BLaER1 treated with 17β-estradiol and CSF1 and Interleukin-3, amounts not matched to agents 10 nM and 100 nM (cell line): Measurements from ENCODE around the gene ATP7A.
"Not testable (repeated sequence)": the region's sequence is repeated elsewhere in the genome, so short reads cannot be mapped to it uniquely, and the experiment has no call there.

ENCODE experiments used
- H3K27ac ChIP-seq, 11 experiments: shearing (Covaris generic); formaldehyde crosslinking; 2 replicates each; pipeline ENCODE4 v1.8.1; 2022
- H3K27me3 ChIP-seq, 11 experiments: shearing (Covaris generic); formaldehyde crosslinking; 2 replicates each; pipeline ENCODE4 v1.8.1; 2022
- H3K36me3 ChIP-seq, 11 experiments: shearing (Covaris generic); formaldehyde crosslinking; 2 replicates each; pipeline ENCODE4 v1.8.1; 2022
- H3K4me1 ChIP-seq, 10 experiments: shearing (Covaris generic); formaldehyde crosslinking; 2 replicates each; pipeline ENCODE4 v1.8.1; 2022
- H3K4me2 ChIP-seq, 11 experiments: shearing (Covaris generic); formaldehyde crosslinking; 2 replicates each; pipeline ENCODE4 v1.8.1; 2022
- H3K4me3 ChIP-seq, 10 experiments: shearing (Covaris generic); formaldehyde crosslinking; 2 replicates each; pipeline ENCODE4 v1.8.1; 2022
- H3K9ac ChIP-seq, 11 experiments: shearing (Covaris generic); formaldehyde crosslinking; 2 replicates each; pipeline ENCODE4 v1.8.1; 2022
- H3K9me3 ChIP-seq, 11 experiments: shearing (Covaris generic); formaldehyde crosslinking; replicated peaks in 1 of 11; 2 replicates each; pipeline ENCODE4 v1.8.1; 2022
- H4K20me1 ChIP-seq, 11 experiments: shearing (Covaris generic); formaldehyde crosslinking; 2 replicates each; pipeline ENCODE4 v1.8.1; 2022
- Cebpa-rat ChIP-seq, 11 experiments: shearing (Covaris generic); IDR thresholded peaks; 2 replicates each; pipeline ENCODE4 v1.8.1; 2022

The ATP7A gene

GRCh38 chrX:77930581-77930980 lies 20.1 kb downstream of the ATP7A start:
- no peak overlapping the region for H3K9ac ChIP-seq
- TF ChIP-seq Cebpa-rat (IDR thresholded peaks at IDR 0.05): no peak
- H3K9me3 ChIP-seq: peaks cover 6 to 26% (median 16%) of the 10 kb centered on the region in 11 experiments; a peak in 16 of 22 replicates
- H3K27me3 ChIP-seq: peaks cover 19 to 60% (median 43%) of the 10 kb centered on the region in 11 experiments; a peak in 21 of 22 replicates
- H4K20me1 ChIP-seq: peaks cover 0 to 6% (median 0%) of the 10 kb centered on the region in 11 experiments; a peak in 2 of 22 replicates
- no peak overlapping the region for H3K4me2 ChIP-seq
- 0 out of 22 replicates have a peak, but pooled peaks cover 0 to 6% (median 0%) of the 10 kb centered on the region in 11 experiments for H3K36me3 ChIP-seq
- no peak overlapping the region for H3K27ac ChIP-seq
- peaks cover 0 to 13% (median 0%) of the 10 kb centered on the region in 10 experiments; a peak in 4 of 20 replicates for H3K4me1 ChIP-seq
- no peak overlapping the region for H3K4me3 ChIP-seq

- Histone ChIP-seq H3K27me3 (peaks cover 14 to 57% (median 35%) of the 10 kb centered on the region in 11 experiments; a peak in 19 of 22 replicates), H4K20me1 (0 out of 22 replicates have a peak, but pooled peaks cover 0 to 6% (median 0%) of the 10 kb centered on the region in 11 experiments), H3K9ac (no peak overlapping the region), H3K36me3 (no peaks in the 10 kb centered on the region), H3K4me1 (peaks cover 0 to 12% (median 0%) of the 10 kb centered on the region in 10 experiments; a peak in 1 of 20 replicates), H3K4me3 (no peak overlapping the region), H3K27ac (no peak overlapping the region), H3K9me3 (peaks cover 0 to 16% (median 8%) of the 10 kb centered on the region in 11 experiments; a peak in 13 of 22 replicates), H3K4me2 (no peak overlapping the region)
- TF ChIP-seq Cebpa-rat (IDR thresholded peaks at IDR 0.05): no peak
Measured at GRCh38 chrX:77935886-77936285, 25.4 kb downstream of the ATP7A start.

- Histone ChIP-seq H3K9ac (no peak overlapping the region), H3K27me3 (peaks cover 14 to 58% (median 36%) of the 10 kb centered on the region in 11 experiments; a peak in 19 of 22 replicates), H3K4me2 (no peak overlapping the region), H3K27ac (no peak overlapping the region), H3K4me3 (no peak overlapping the region), H3K36me3 (no peaks in the 10 kb centered on the region), H3K4me1 (peaks cover 0 to 12% (median 0%) of the 10 kb centered on the region in 10 experiments; a peak in 1 of 20 replicates), H3K9me3 (peaks cover 0 to 13% (median 8%) of the 10 kb centered on the region in 11 experiments; a peak in 13 of 22 replicates), H4K20me1 (0 out of 22 replicates have a peak, but pooled peaks cover 0 to 6% (median 0%) of the 10 kb centered on the region in 11 experiments)
- no peak for TF ChIP-seq Cebpa-rat (IDR thresholded peaks at IDR 0.05)
Measured at GRCh38 chrX:77936299-77936698, 25.8 kb downstream of the ATP7A start.

GRCh38 chrX:77937291-77937690 lies 26.8 kb downstream of the ATP7A start:
- peaks cover 14 to 68% (median 43%) of the 10 kb centered on the region in 11 experiments; a peak in 20 of 22 replicates for H3K27me3 ChIP-seq
- H3K4me3 ChIP-seq: no peak overlapping the region
- H3K27ac ChIP-seq: no peak overlapping the region
- no peaks in the 10 kb centered on the region for H3K36me3 ChIP-seq
- peaks cover 0 to 11% (median 8%) of the 10 kb centered on the region in 11 experiments; a peak in 13 of 22 replicates for H3K9me3 ChIP-seq
- H3K4me2 ChIP-seq: no peak overlapping the region
- H3K4me1 ChIP-seq: peaks cover 0 to 16% (median under 1%) of the 10 kb centered on the region in 10 experiments; a peak in 8 of 20 replicates
- 0 out of 22 replicates have a peak, but pooled peaks cover 0 to 6% (median 0%) of the 10 kb centered on the region in 11 experiments for H4K20me1 ChIP-seq
- H3K9ac ChIP-seq: no peak overlapping the region
- no peak for TF ChIP-seq Cebpa-rat (IDR thresholded peaks at IDR 0.05)

GRCh38 chrX:77938083-77938680 lies 27.7 kb downstream of the ATP7A start:
- no peaks in the 10 kb centered on the region for H3K36me3 ChIP-seq
- no peak overlapping the region for H3K9ac ChIP-seq
- no peak overlapping the region for H3K4me3 ChIP-seq
- peaks cover 14 to 75% (median 51%) of the 10 kb centered on the region in 11 experiments; a peak in 20 of 22 replicates for H3K27me3 ChIP-seq
- peaks cover 3 to 25% (median 8%) of the 10 kb centered on the region in 10 experiments; a peak in 14 of 20 replicates for H3K4me1 ChIP-seq
- H3K27ac ChIP-seq: no peak overlapping the region
- peaks cover 0 to 2% (median under 1%) of the 10 kb centered on the region in 11 experiments; a peak in 9 of 22 replicates for H3K9me3 ChIP-seq
- H3K4me2 ChIP-seq: no peak overlapping the region; a peak in 1 of 22 replicates
- H4K20me1 ChIP-seq: 0 out of 22 replicates have a peak, but pooled peaks cover 0 to 6% (median 0%) of the 10 kb centered on the region in 11 experiments
- TF ChIP-seq Cebpa-rat (IDR thresholded peaks at IDR 0.05): no peak

- H3K4me2 ChIP-seq, H3K4me3 ChIP-seq, H3K9me3 ChIP-seq, H3K9ac ChIP-seq, H4K20me1 ChIP-seq, H3K27ac ChIP-seq, H3K36me3 ChIP-seq: not testable (repeated sequence)
- Histone ChIP-seq H3K27me3 (peaks cover 3 to 48% (median 34%) of the 10 kb centered on the region in 11 experiments; a peak in 20 of 22 replicates), H3K4me1 (peaks cover 3 to 21% (median 8%) of the 10 kb centered on the region in 10 experiments; a peak in 14 of 20 replicates)
Measured at GRCh38 chrX:77945031-77945430, 34.5 kb downstream of the ATP7A start.

GRCh38 chrX:77945910-77946545 lies 35.5 kb downstream of the ATP7A start:
- no peak for TF ChIP-seq Cebpa-rat (IDR thresholded peaks at IDR 0.05)
- no peak overlapping the region for H3K4me3 ChIP-seq
- peaks cover 0 to 48% (median 36%) of the 10 kb centered on the region in 11 experiments; a peak in 20 of 22 replicates for H3K27me3 ChIP-seq
- peaks cover 3 to 21% (median 8%) of the 10 kb centered on the region in 10 experiments; a peak in 14 of 20 replicates for H3K4me1 ChIP-seq
- H3K27ac ChIP-seq: no peak overlapping the region; a peak in 1 of 22 replicates
- no peaks in the 10 kb centered on the region for H4K20me1 ChIP-seq
- H3K9me3 ChIP-seq: peaks cover 0 to 5% (median 0%) of the 10 kb centered on the region in 11 experiments; a peak in 1 of 22 replicates
- H3K4me2 ChIP-seq: no peak overlapping the region
- H3K36me3 ChIP-seq: no peaks in the 10 kb centered on the region
- H3K9ac ChIP-seq: no peak overlapping the region

- TF ChIP-seq Cebpa-rat (IDR thresholded peaks at IDR 0.05): no peak
- Histone ChIP-seq H3K27ac (no peak overlapping the region), H3K27me3 (peaks cover 0 to 48% (median 35%) of the 10 kb centered on the region in 11 experiments; a peak in 20 of 22 replicates), H3K9ac (no peak overlapping the region), H3K36me3 (no peaks in the 10 kb centered on the region), H3K4me3 (no peak overlapping the region), H3K4me1 (peaks cover 3 to 21% (median 8%) of the 10 kb centered on the region in 10 experiments; a peak in 14 of 20 replicates), H3K4me2 (no peak overlapping the region), H3K9me3 (peaks cover 0 to 5% (median 0%) of the 10 kb centered on the region in 11 experiments; a peak in 1 of 22 replicates), H4K20me1 (no peaks in the 10 kb centered on the region)
Measured at GRCh38 chrX:77946571-77946970, 36.1 kb downstream of the ATP7A start.
